ENCODE results near the gene ZNF135.

The ZNF135 gene

GRCh38 chr19:58045411-58046050, 13.6 kb upstream of the ZNF135 start:
- no peak overlapping the region for H3K27ac ChIP-seq
- DNase-seq (ENCODE audit: low read depth, low spot score): no peak

- no peak overlapping the region for H3K27ac ChIP-seq
- no peak for DNase-seq (ENCODE audit: low read depth, low spot score)
These were observed 12.2 kb upstream of the ZNF135 start for GRCh38 chr19:58046856-58047255.

GRCh38 chr19:58047672-58048071, 11.4 kb upstream of the ZNF135 start:
- DNase-seq (ENCODE audit: low read depth, low spot score): no peak
- H3K27ac ChIP-seq: no peak overlapping the region

GRCh38 chr19:58052256-58052655, 6.8 kb upstream of the ZNF135 start:
- DNase-seq (ENCODE audit: low read depth, low spot score): no peak
- no peak overlapping the region for H3K27ac ChIP-seq

GRCh38 chr19:58053480-58054156, 5.5 kb upstream of the ZNF135 start:
- no peak for DNase-seq (ENCODE audit: low read depth, low spot score)
- H3K27ac ChIP-seq: no peak overlapping the region

- no peak overlapping the region for H3K27ac ChIP-seq
- DNase-seq (ENCODE audit: low read depth, low spot score): no peak
These were observed 3.9 kb upstream of the ZNF135 start for GRCh38 chr19:58054901-58055874.

- no peak for DNase-seq (ENCODE audit: low read depth, low spot score)
- H3K27ac ChIP-seq: no peak overlapping the region
These were observed 2.8 kb upstream of the ZNF135 start for GRCh38 chr19:58056261-58056660.

- H3K27ac ChIP-seq: no peak overlapping the region
- DNase-seq (ENCODE audit: low read depth, low spot score): no peak
These were observed 2.2 kb upstream of the ZNF135 start for GRCh38 chr19:58056861-58057260.

GRCh38 chr19:58058467-58058866, 615 bp upstream of the ZNF135 start:
- no peak for DNase-seq (ENCODE audit: low read depth, low spot score)
- peak overlapping the region; percentile 42 for H3K27ac ChIP-seq

- peak overlapping the region; percentile 42 for H3K27ac ChIP-seq
- DNase-seq (ENCODE audit: low read depth, low spot score): no peak
These were observed 593 bp downstream of the ZNF135 start for GRCh38 chr19:58059671-58060078.

GRCh38 chr19:58060231-58060630, 1.1 kb downstream of the ZNF135 start:
- H3K27ac ChIP-seq: no peak overlapping the region
- no peak for DNase-seq (ENCODE audit: low read depth, low spot score)

- DNase-seq (ENCODE audit: low read depth, low spot score): no peak
These were observed 4.6 kb downstream of the ZNF135 start for GRCh38 chr19:58063712-58064111.

GRCh38 chr19:58067240-58067912, 8.3 kb downstream of the ZNF135 start:
- DNase-seq (ENCODE audit: low read depth, low spot score): no peak

More at GRCh38 chr19:58063712-58064111, 4.6 kb downstream of the ZNF135 start:
- H3K27ac ChIP-seq: no peak overlapping the region

GRCh38 chr19:58079792-58080191, 20.7 kb downstream of the ZNF135 start:
- H3K27ac ChIP-seq: no peak overlapping the region
- no peak for DNase-seq (ENCODE audit: low read depth, low spot score)

More at GRCh38 chr19:58067240-58067912, 8.3 kb downstream of the ZNF135 start:
- H3K27ac ChIP-seq: no peak overlapping the region

- DNase-seq (ENCODE audit: low read depth, low spot score): no peak
These were observed 23.9 kb downstream of the ZNF135 start for GRCh38 chr19:58083021-58083420.

GRCh38 chr19:58084596-58085347, 25.7 kb downstream of the ZNF135 start:
- no peak overlapping the region for H3K27ac ChIP-seq
- DNase-seq (ENCODE audit: low read depth, low spot score): no peak

More at GRCh38 chr19:58083021-58083420, 23.9 kb downstream of the ZNF135 start:
- no peak overlapping the region for H3K27ac ChIP-seq

GRCh38 chr19:58085348-58085875, 26.3 kb downstream of the ZNF135 start:
- H3K27ac ChIP-seq: no peak overlapping the region
- no peak for DNase-seq (ENCODE audit: low read depth, low spot score)

- DNase-seq (ENCODE audit: low read depth, low spot score): no peak
- H3K27ac ChIP-seq: no peak overlapping the region
These were observed 28.0 kb downstream of the ZNF135 start for GRCh38 chr19:58086825-58087710.

All from epithelial cell of prostate (primary cell).